Fibroblast of lung (primary cell): ENCODE results near the gene LRMDA. TPM values are rescaled to one million over a fixed set of nuclear protein-coding genes. Genes with fewer than 3 reads are reported as not detected.

Source experiments
- DNase-seq, 2 donors: peaks; one replicate each; pipeline versions ENCODE4 v3.0.0 to v3.0.0-alpha.2; 2010; ENCODE audit warnings: low read depth in 2 of 2
- H2AFZ ChIP-seq: 2 replicates; pipeline ENCODE4 v1.5.1; 2012; ENCODE audit warnings: low read length, control low read depth, inconsistent platforms
- H3K27ac ChIP-seq: 2 replicates; pipeline ENCODE4 v1.5.1; 2011; ENCODE audit warnings: low read length, control low read depth; ENCODE audit not compliant: insufficient read depth
- H3K27me3 ChIP-seq: 2 replicates; pipeline ENCODE4 v1.5.1; 2011; ENCODE audit warnings: mild to moderate bottlenecking, low read length; ENCODE audit not compliant: control insufficient read depth, insufficient read depth
- H3K36me3 ChIP-seq: 2 replicates; pipeline ENCODE4 v1.5.1; 2011; ENCODE audit warnings: low read length; ENCODE audit not compliant: control insufficient read depth, insufficient read depth
- H3K4me1 ChIP-seq: 2 replicates; pipeline ENCODE4 v1.5.1; 2011; ENCODE audit warnings: low read length; ENCODE audit not compliant: control insufficient read depth, insufficient read depth; ENCODE audit errors: extremely low read depth
- H3K4me2 ChIP-seq: 2 replicates; pipeline ENCODE4 v1.5.1; 2011; ENCODE audit warnings: low read length, control low read depth; ENCODE audit not compliant: insufficient read depth; ENCODE audit errors: extremely low read depth
- H3K4me3 ChIP-seq, 4 experiments: fragments of 200-600 bp in 1 of 4; sonication (generic) in 1 of 4; replicated peaks in 1 of 4; 2 replicates each; pipeline ENCODE4 v1.5.1; 2011 to 2016; ENCODE audit warnings: low read length in 4 of 4, low read depth in 3 of 4, mild to moderate bottlenecking in 3 of 4, control low read depth in 2 of 4, inconsistent platforms in 1 of 4, mixed read lengths in 1 of 4; ENCODE audit not compliant: insufficient read depth in 1 of 4; ENCODE audit errors: control extremely low read depth in 1 of 4
- H3K79me2 ChIP-seq: 2 replicates; pipeline ENCODE4 v1.5.1; 2012; ENCODE audit warnings: mild to moderate bottlenecking, low read length, inconsistent platforms; ENCODE audit not compliant: control insufficient read depth, insufficient read depth
- H3K9ac ChIP-seq: 2 replicates; pipeline ENCODE4 v1.5.1; 2011; ENCODE audit warnings: mild to moderate bottlenecking, low read length, control low read depth; ENCODE audit not compliant: insufficient read depth
- H3K9me3 ChIP-seq: 2 replicates; pipeline ENCODE4 v1.5.1; 2012; ENCODE audit warnings: low read depth, low read length; ENCODE audit not compliant: control insufficient read depth, insufficient read depth
- H4K20me1 ChIP-seq: 2 replicates; pipeline ENCODE4 v1.5.1; 2011; ENCODE audit warnings: low read length; ENCODE audit not compliant: control insufficient read depth, insufficient read depth; ENCODE audit errors: extremely low read depth
- EZH2 ChIP-seq: IDR thresholded peaks from 2 replicates; pipeline ENCODE4 v1.5.1; 2012; ENCODE audit warnings: low read length, control low read depth, mild to moderate bottlenecking; ENCODE audit errors: missing control alignments
- polyA plus RNA-seq, 2 donors: library from polyadenylated mRNA; depleted of rRNA in 1 of 2; stranded (reverse) in 1 of 2; unstranded in 1 of 2; fragments of >200 nt; gene quantifications; 2 replicates each; pipeline ENCODE4 v1.2.1, GENCODE V29; 2011 to 2012; ENCODE audit warnings: missing spikeins in 1 of 2
- total RNA-seq: library from RNA; depleted of rRNA; stranded (reverse); fragments of >200 nt; gene quantifications from 2 replicates; pipeline ENCODE4 v1.2.1, GENCODE V29; 2014
- TF ChIP-seq, protein P1 (sequence below), 2 donors: IDR thresholded peaks in 1 of 2; conservative IDR thresholded peaks in 1 of 2; 1 replicate in 1 of 2; 2 replicates in 1 of 2; pipeline ENCODE4 v1.5.1; 2011 to 2012; ENCODE audit warnings: low read length in 2 of 2, control low read depth in 1 of 2, inconsistent platforms in 1 of 2, low read depth in 1 of 2, mild to moderate bottlenecking in 1 of 2

Gene LRMDA
- total and polyA plus RNA-seq, 2 donors (not counting 1 experiment from before 2014, with no cell fraction given), result 1.7 to 2.0 TPM

DNA sequence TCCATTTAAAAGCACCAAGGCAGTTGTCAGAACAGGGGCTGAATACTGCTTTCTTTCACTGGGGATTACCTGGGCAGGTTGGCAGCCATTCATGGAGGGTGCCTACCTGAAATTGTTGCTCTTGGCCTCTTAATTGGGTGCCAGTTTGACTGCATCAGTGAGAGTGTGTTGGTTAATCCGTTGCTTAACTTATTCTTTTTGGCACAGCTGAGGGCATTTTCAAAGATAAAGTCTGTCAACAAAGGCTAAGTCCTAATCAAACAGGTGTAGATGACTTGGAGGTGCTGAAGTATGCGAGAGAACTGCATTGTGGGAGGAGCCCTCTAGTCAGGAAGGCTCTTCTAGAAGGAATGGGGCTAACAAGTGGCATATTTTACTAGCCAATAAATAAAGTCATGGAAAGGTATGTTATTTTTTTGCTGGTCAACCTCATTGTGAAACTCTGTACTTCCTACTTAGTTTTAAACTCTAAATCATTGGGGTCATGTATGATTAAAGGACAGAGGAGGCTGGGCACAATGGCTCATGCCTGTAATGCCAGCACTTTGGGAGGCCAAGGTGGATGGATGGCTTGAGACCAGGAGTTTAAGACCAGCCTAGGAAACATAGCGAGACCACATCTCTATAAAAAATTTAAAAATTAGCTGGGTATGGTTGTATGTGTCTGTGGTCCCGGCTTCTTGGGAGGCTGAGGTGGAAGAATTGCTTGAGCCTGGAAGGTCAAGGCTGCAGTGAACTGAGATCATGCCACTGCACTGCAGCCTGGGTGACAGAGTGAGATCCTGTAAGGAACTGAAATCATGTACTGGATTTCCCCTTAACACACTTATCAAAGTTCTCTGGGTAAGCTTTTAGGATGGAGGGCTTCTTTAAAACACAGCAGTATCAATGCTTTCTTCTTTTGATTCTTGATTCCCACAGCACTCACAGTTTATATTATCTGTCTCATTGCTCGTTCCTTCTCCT, 134.1 kb downstream of the LRMDA start:
- H3K9ac ChIP-seq, result no peak overlapping the region
- no peaks in the 10 kb centered on the region for H3K79me2 ChIP-seq
- H3K9me3 ChIP-seq, result no peaks in the 10 kb centered on the region
- H3K4me2 ChIP-seq, result no peak overlapping the region
- no peak for DNase-seq
- no peak overlapping the region for H3K27ac ChIP-seq
- H3K4me1 ChIP-seq, result no peaks in the 10 kb centered on the region
- H3K36me3 ChIP-seq, result no peaks in the 10 kb centered on the region
- no peaks in the 10 kb centered on the region for H3K27me3 ChIP-seq
- TF ChIP-seq, protein P1, sequence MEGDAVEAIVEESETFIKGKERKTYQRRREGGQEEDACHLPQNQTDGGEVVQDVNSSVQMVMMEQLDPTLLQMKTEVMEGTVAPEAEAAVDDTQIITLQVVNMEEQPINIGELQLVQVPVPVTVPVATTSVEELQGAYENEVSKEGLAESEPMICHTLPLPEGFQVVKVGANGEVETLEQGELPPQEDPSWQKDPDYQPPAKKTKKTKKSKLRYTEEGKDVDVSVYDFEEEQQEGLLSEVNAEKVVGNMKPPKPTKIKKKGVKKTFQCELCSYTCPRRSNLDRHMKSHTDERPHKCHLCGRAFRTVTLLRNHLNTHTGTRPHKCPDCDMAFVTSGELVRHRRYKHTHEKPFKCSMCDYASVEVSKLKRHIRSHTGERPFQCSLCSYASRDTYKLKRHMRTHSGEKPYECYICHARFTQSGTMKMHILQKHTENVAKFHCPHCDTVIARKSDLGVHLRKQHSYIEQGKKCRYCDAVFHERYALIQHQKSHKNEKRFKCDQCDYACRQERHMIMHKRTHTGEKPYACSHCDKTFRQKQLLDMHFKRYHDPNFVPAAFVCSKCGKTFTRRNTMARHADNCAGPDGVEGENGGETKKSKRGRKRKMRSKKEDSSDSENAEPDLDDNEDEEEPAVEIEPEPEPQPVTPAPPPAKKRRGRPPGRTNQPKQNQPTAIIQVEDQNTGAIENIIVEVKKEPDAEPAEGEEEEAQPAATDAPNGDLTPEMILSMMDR (conservative IDR thresholded peaks at IDR 0.05 in 1 of 2, IDR thresholded peaks at IDR 0.05 in 1 of 2; ENCODE audit: low read depth in 1 of 2, low read length in 2 of 2), result no peak
- no peak for TF ChIP-seq EZH2
- H2AFZ ChIP-seq, result no peak overlapping the region
- no peaks in the 10 kb centered on the region for H4K20me1 ChIP-seq
- H3K4me3 ChIP-seq, result no peak overlapping the region

DNA sequence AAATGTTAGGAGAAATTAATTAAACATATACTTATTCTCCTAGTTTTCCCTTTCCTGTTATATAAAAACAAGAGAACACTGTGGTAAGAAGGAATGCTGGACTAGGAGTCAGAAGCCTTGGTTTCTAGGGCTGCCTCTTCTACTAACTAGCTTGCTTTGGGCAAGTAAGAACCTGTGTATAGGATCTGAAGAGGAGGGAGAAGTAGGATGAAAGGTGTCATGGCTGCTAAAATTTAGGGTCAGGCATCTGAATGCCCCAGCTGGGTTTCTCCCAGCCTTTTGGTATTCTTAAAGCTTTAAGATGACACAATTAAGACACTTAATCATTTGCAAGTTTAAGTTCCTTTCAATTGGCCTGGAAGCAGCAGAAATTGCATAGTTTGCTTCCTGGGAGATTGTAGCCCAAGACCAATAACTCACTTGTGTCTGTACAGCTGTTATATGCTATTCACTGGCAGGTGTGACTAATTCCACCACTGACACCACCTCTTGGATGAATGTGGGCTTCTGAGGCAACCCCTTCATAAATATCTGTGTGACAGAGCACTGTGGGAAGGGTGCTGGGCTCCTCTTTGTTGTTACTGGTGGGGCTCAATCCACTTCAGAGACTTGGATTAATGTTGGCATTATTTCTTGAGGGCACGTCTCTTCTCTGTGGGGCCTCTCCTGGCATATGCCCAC, 137.2 kb downstream of the LRMDA start:
- TF ChIP-seq EZH2, result no peak
- TF ChIP-seq, protein P1 (conservative IDR thresholded peaks at IDR 0.05 in 1 of 2, IDR thresholded peaks at IDR 0.05 in 1 of 2; ENCODE audit: low read depth in 1 of 2, low read length in 2 of 2), result no peak
- no peaks in the 10 kb centered on the region for H3K4me1 ChIP-seq
- H3K9ac ChIP-seq, result no peak overlapping the region
- H3K27ac ChIP-seq, result no peak overlapping the region
- no peak overlapping the region for H3K4me2 ChIP-seq
- H2AFZ ChIP-seq, result no peak overlapping the region
- no peak overlapping the region for H3K4me3 ChIP-seq
- H3K79me2 ChIP-seq, result no peaks in the 10 kb centered on the region
- no peaks in the 10 kb centered on the region for H3K9me3 ChIP-seq
- no peaks in the 10 kb centered on the region for H3K36me3 ChIP-seq
- H4K20me1 ChIP-seq, result no peaks in the 10 kb centered on the region
- H3K27me3 ChIP-seq, result no peaks in the 10 kb centered on the region
- peak in 1 of 2 donors; percentile 69 for DNase-seq

DNA sequence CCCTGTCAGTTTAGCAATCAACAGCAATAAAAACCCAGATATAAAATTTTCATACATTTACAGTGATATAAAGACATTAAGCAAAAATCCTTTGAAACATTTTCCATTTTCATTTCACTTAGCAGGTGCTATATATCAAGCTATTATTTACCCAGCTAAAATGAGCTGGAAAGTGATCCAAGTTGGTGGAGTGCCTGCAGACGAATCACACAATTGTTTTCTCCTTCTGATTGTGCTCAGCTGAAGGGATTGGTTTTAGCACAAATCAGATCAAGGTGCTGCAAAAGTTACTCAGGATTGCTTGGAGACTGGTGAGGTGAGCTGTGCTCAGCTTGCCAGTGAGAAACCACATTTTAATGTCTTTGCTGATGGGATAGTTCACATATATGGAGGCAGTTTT, 138.1 kb downstream of the LRMDA start:
- Histone ChIP-seq H3K4me1 (no peaks in the 10 kb centered on the region), H3K79me2 (no peaks in the 10 kb centered on the region), H4K20me1 (no peaks in the 10 kb centered on the region), H3K27me3 (no peaks in the 10 kb centered on the region), H3K27ac (no peak overlapping the region), H3K4me2 (no peak overlapping the region), H3K9ac (no peak overlapping the region), H2AFZ (no peak overlapping the region), H3K4me3 (no peak overlapping the region), H3K36me3 (no peaks in the 10 kb centered on the region), H3K9me3 (no peaks in the 10 kb centered on the region)
- no peak for DNase-seq
- TF ChIP-seq, protein P1 (conservative IDR thresholded peaks at IDR 0.05 in 1 of 2, IDR thresholded peaks at IDR 0.05 in 1 of 2; ENCODE audit: low read depth in 1 of 2, low read length in 2 of 2), result no peak
- TF ChIP-seq EZH2, result no peak
